ENCODE measurements around the gene ONECUT3.

The ONECUT3 gene

GRCh38 chr19:1814833-1815604, 61.7 kb downstream of the ONECUT3 start:
- DNase-seq (ENCODE audit: low read depth), result no peak
- H3K4me3 ChIP-seq (ENCODE audit: low read length), result no peak overlapping the region
- no peak for TF ChIP-seq CTCF (conservative IDR thresholded peaks at IDR 0.05; ENCODE audit: low read depth, low read length)

GRCh38 chr19:1815605-1816529, 62.6 kb downstream of the ONECUT3 start:
- no peak for DNase-seq (ENCODE audit: low read depth)
- no peak for TF ChIP-seq CTCF (conservative IDR thresholded peaks at IDR 0.05; ENCODE audit: low read depth, low read length)
- H3K4me3 ChIP-seq (ENCODE audit: low read length), result no peak overlapping the region

- no peak for DNase-seq (ENCODE audit: low read depth)
- no peak for TF ChIP-seq CTCF (conservative IDR thresholded peaks at IDR 0.05; ENCODE audit: low read depth, low read length)
- no peak overlapping the region for H3K4me3 ChIP-seq (ENCODE audit: low read length)
These were observed 63.4 kb downstream of the ONECUT3 start for GRCh38 chr19:1816530-1817298.

GRCh38 chr19:1817553-1818179, 64.4 kb downstream of the ONECUT3 start:
- H3K4me3 ChIP-seq (ENCODE audit: low read length), result no peak overlapping the region
- TF ChIP-seq CTCF (conservative IDR thresholded peaks at IDR 0.05; ENCODE audit: low read depth, low read length), result no peak
- DNase-seq (ENCODE audit: low read depth), result no peak

GRCh38 chr19:1818549-1819195, 65.4 kb downstream of the ONECUT3 start:
- H3K4me3 ChIP-seq (ENCODE audit: low read length), result no peak overlapping the region
- no peak for DNase-seq (ENCODE audit: low read depth)
- no peak for TF ChIP-seq CTCF (conservative IDR thresholded peaks at IDR 0.05; ENCODE audit: low read depth, low read length)
